Measurements from ENCODE around the gene AFF3.

GRCh38 chr2:100142393-100142792, at the start of gene AFF3:
- no peak for TF ChIP-seq CTCF (optimal IDR thresholded peaks at IDR 0.05 in 1 of 3, IDR thresholded peaks at IDR 0.05 in 1 of 3, conservative IDR thresholded peaks at IDR 0.05 in 1 of 3; ENCODE audit: extremely low read depth in 1 of 3, insufficient read depth in 2 of 3, low read length in 3 of 3)
- no peak for TF ChIP-seq EZH2 (IDR thresholded peaks at IDR 0.05; ENCODE audit: low read length)

Measured in keratinocyte (primary cell).